NCI-H524 (cell line): ENCODE results near the gene MBP.
A peak's percentile ranks its signal among the peaks of the same experiment; 100 is the strongest.

Source experiments
- DNase-seq, 2 experiments: peaks; one replicate each; lab custom pipeline; 2025; lab: John Stamatoyannopoulos, UW

The MBP gene

DNA sequence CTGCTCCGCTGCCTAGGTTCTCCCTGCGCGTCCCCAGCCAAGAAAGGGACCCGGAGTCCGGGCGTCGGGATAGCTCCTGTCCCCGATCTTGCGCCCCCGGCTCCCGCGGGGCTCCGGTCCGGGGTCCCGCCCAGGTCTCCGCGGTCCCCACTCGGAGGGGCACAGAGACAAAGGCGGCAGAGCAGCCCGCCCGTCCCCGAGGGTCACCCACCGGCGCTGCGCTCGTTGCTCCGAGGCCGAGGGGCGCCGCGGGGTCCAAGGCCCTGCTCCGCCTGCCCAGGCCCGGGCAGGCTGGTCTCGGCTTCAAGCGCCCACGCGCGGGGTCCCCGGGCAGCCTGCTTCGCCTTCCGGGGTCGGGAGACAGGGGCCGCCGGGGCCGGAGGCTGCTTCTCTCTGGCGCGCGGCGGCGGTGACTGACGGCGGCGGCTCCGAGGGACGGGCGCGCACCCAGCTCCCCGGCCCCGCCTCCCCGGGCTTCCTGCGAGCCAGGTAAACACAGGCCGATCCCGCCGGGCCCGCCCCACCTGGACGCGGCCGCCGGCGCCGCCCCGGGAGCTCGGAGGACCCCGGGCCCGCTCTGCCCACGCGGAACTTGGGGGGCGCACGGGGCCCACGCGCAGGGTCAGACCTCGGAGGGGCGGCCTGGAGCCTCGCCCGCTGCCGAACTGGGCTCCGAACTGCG, at the start of gene MBP:
TSS of gene MBP (minus strand) at position 415 of the 682 bp plus-strand sequence. CDS start 27,522 bp downstream, outside the sequence.
- peak in 1 of 2 experiments; percentile 9 for DNase-seq

DNA sequence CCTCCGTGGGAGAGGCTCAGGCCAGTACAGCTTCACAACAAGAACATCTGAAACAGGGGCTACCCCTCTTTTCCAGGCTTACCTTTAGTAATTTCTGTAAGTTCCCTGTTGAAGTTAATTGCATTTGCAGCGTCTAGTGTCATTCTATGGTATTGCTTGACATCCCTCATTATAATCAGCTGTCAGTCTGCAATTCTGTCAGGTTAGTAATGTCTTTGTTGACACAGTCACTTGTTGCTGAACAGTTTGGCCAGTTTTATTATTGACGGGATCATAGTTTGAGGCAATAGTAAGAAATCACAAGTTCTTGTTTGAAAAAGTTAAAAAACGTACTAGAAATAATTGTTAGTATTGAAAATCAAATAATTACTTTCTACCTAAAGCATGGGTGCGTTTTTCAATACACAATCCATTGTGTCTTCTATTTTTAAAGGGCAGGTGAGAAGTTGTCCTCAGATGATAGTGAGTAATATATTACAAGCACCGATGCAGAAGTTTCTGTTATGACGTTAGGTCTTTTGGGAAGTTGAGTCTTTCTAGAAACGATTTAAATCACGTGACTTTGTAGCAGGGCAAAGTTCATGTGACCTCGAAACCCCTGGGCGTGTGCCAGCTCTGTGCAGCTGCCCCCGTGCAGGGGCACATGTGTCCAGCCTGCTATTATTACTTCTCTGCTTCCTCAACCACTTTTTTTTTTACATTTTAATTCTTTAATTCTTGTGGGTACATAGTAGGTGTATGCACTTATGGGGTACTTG, 49.5 kb upstream of the MBP start:
- no peak for DNase-seq

DNA sequence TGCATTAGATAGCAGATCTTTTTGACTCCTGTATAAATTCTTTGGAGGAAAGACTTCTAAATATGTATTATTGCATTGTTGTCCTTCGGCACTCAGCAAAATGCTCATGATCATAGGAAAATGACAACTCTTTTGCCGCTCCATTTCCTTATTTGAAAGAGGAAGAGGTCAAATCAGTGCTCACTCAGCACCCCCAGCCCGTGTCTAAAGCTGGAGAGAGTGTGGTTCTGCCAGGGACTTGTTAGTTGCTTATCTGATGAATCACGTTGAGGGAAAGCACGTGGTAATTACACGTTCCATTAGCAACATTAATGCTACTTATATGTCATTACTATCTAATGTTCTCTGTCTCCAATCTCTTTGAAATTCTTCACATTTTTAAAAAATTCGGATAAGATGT, 46.0 kb upstream of the MBP start:
- DNase-seq, result no peak

DNA sequence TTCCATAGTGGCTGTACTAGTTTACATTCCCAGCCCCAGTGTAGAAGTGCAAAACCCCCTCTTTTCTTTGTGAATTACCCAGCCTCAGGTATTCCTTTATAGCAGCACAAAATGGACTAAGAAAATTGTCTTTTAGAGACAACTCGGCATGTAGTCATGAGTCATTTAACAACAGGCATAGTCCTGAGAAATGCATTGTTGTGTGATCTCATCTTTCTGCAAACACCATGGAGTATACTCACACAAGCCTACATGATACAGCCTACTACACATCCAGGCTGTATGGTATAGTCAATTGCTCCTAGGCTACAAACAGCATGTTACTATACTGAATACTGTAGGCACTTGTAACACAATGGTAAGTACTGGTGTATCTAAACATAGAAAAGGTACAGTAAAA, 44.4 kb upstream of the MBP start:
- no peak for DNase-seq

DNA sequence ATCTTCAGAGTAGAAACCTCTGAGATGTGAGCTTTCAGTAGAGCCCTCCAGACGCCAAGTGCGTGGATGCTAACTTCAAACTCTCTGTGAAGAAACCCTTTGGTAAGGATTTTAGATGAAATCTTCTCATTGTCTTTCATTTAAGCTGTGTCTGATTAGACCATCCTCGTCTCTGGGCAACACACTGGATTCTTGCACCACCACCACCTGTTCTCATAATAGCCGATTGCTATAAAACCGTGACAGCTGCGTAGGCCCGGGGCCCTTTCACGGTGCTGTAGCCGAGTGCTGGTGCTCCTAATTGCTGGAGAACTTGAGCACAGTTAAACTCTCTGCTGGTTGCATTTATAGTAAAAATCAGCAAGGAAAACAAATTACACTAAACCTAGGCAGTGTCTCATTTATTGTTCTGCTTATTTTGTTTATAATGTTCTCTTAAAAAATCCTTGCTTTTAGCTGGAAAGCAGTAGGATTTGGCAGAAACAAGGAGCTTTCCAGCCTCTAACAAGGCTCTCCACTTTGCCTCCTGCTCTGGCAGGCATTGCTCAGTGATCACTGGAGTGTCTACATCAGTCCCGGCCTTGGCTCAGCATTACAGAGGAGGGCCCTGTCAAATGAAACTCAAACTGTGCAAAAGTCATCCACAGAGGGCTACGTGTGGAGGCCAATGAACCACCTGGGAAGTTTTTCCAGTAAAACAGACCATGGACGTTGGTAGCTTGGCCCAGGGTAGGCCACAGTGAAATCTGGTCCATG, 40.9 kb upstream of the MBP start:
- peak; percentile 59 to 89 for DNase-seq

DNA sequence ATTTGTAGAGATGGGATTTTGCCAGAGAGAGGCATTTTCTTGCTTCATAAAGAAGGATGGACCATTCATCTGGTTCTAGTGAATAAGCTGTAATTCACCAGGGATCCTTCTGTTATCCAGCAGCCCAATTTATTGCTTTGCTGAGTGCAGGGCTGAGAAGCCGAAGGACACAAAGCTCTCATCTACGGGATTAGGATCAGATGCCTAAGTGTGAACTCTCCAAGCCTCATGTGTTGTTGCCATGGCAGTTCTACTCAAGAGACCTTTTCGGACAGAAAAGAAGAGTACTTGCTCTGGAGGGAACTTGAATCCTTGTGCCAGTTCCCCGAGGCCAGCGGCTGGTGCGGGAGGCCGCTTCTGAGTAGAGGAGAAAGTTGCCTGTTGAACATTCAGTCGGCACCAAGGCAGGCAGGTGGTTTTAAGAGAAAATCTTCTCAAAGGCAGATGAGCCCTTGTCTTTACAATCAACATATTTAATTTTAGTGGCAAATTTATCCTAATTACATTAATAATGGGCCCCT, 38.4 kb upstream of the MBP start:
- DNase-seq, result peak; percentile 82 to 93

DNA sequence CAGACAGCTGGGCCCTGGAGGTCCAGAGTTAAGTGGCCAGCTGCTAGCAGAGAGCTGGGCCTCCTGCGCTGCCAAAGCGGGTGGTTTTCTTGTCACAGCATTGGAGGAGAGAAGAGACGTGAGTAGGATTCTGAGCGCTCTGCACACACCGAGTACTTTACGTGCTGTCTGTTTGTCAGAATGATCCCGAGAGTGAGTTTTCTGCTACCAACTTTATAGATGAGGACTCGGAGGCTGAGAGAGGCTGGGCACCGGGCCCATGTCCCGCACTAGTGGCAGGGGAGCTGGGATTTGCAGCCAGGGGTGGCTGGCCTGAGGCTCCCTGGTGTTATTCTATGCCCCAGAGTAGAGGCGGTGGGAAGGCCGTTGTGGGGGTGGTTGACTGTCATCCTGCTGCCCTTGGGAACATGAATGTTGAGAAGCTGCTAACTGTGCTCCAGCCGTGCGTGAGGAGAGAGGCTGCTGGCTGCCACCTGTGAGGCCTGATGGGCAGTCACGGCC, 36.3 kb upstream of the MBP start:
- peak; percentile 63 to 83 for DNase-seq

DNA sequence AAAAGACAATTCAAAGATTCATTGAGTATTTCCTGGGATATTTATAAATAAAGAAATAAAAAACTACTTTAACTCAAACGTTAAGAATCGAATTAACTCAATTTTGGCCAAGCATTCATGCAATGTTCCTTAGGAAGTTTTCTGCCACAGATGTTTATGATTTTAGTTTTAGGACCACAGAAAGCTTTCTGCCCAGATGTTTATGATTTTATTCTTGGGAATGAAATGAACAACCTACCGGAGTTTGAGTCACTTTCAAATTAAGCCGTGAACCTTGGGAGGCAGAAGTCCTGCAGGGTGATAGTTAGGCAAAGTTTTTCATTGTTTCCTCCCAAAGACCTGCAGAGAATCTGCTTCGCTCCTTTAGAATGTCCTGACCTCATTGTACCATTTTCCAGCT, 34.7 kb upstream of the MBP start:
- DNase-seq, result no peak

DNA sequence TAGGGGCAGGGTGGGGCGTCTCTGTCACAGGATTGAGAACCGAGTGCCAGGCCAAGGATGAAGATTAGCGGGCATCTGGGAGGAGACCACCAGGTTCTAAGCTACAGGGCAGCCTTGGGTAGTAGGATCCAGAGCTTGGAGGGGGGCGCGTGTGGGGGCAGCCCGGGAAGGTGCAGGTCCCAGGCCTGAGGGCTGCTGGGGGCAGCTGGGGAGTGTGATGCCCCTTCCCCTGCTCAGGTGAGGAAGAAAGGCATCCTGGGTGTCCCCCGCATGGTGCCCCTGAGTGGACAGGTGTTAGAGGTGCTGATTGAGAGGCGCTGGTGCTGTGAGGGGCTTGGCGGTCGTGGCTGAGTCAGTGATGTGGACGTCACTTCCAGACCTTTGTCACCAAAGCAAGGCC, 33.9 kb upstream of the MBP start:
- no peak for DNase-seq

DNA sequence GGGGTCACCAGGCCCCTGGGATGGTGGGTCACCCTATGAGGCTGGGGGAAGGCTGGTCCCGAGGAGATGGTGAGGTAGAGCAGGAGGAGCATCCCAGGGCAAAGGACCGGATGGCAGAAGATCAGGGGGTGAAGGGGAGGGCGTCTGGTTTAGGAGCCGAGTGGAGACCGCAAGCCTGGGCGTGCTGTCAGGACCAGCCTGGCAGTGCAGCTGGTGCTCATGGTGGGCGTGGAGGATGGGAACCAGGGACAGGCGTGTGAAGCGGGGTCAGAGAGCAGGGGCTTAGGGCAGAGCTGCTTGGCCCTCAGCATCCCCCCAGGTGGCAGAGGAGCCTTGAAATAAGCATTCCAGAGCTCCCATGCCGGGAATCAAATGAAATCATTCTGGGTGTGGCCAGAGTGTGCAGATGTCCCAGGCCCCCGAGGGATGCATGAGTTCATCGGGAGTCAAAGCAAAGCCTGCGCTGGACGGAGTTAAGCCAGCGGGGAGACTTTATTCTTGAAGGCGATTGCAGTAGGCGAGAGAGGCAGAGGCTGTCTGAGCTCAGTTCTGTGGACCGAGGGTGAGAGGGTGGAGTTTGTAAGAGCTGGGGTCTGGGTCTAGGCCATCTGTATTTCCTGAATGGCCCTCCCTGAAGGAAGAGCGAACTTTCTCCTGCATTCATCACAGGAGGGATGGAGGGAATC, 33.1 kb upstream of the MBP start:
- DNase-seq, result peak in 1 of 2 experiments; percentile 45

DNA sequence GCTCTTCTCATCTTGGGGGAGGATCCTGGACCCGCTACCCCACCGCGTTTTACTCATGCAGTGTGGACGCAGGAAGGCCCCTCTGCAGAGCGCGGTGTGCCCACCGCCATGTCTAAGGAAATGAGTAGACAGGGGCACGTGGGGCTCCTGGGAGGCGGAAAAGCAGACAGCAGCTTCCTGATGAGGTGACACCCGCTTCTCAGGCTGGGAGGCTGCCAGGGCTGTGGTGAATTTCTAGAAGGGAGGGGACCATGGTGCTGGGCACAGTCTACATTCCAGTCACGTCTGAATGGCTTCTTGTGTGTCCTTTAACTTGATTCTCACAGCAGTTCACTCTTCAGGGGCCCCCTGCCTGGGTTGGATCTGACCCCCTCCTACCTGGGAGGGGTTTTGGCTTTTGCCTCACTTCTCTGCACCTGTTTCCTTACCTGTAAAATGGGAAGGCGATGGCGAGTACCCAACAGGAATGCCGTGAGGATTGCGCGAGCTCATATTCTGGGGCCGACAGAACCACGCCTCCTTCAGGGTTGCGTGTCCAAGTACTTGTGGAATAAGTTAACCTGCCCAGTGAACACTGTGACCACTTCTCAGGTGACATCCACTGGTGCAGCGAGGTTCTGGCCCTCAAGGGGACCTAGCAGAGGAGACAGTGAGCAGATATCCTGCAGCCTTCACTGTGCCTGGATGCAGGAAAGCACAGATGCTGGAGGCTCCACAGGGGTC, 32.3 kb upstream of the MBP start:
- DNase-seq, result no peak

DNA sequence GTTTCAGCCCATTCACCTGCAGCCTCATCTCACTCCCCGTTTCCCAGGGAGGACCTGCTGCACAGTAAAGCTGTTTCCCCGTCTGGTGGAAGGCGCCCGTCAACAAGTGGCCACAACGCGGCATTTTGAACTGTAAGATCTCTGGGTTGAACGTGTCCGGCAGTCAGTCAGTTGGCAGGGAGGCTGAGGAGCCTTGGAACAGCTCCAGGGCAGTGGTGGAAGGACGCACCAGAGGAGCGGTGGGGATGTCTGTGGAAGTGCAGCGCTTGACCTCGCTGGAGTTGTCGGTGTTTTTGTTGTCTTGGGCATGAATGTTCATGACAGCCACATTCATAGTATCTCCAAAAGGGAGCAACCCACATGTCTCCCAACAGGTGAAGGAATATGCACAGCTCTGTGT, 31.4 kb upstream of the MBP start:
- DNase-seq, result no peak

DNA sequence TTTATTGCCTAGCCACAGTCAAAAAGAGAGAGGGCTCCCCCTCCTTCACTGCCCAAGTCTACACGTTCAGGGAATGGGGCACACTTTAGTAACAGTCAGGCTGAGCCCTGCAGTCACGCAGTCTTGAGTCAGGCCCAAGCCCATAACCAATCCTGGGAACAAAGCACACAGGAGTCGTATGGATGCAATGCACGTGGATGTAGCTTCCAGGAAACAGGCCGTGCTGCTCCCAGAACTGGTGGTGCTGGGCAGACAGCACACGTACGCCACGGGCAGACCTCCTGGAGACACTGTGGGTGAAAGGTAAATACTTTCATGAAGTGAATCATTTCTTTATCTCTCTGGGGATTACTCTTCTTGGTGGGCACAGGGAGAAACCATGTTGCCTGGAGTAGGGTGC, 30.0 kb upstream of the MBP start:
- no peak for DNase-seq

DNA sequence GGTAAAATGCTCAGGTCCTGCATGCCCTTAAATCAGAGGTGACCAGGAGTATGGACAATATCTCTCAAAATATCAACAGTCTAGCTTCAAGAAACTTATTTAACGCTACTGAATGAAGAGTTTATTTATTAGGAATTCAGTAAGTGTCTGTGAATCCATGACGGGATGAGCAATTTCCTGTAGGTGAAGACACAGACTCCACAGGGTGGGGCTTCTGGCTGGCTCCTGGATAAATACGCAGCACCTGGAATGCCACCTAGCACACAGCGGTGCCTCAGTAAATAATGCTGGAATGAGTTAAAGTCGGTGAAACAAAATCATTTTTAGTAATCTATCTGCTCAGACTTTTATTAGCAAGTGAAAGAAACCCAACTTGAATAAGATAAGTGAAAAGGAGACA, 29.4 kb upstream of the MBP start:
- DNase-seq, result no peak

DNA sequence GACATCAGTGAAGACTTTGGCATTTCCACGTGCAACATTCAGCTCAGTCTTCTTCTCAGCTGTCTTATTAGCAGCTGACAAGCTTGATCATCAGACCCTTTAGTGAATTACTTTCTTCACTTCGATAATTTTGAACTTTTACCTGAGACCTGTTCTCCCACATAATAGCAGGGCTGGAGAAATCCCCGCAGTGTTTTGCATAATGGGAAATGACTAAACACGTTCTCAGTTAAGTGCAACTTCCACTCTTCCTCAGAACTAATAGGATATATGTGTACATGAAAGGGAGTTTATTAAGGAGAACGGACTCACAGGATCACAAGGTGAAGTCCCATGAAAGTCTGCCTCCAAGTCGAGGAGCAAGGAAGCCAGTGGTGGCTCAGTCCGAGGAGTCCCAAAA, 28.8 kb upstream of the MBP start:
- DNase-seq, result no peak

DNA sequence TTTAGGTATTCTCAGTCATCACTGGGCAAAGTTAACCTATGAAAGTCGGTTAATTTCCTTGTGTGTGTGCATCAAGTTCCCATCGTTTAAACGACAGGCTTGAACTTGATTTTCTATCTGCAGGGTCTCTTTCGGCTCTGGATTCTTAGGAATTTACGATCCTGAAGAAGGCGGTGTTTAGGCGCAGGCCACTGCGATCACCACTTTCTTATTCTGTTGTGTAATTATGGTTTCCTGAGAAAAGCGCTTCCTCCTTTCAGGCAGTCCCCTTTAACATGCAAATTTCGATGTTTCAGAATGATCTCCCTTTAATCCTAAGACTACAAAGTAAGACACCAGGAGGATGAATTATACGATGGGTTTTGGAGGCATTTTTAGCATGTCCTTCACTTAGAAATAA, 27.9 kb upstream of the MBP start:
- no peak for DNase-seq

DNA sequence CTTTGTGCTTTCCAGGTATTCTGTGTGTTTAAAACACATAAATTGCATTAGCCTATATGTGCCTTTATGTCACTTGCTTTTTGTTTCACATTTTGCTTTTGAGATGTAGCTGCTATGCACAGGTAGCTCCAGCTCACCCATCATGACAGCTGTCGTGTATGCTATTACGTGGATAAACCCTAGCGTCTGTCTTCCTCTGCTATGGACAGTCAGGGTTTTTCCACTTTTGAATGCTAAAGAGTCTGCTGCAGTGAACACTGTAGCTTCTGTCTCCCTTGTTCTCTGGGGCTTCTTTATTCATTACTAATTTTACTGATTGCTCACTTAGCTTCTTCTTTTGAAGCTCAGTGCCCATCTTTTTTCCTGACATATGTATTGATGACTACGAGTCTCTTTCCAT, 24.7 kb upstream of the MBP start:
- DNase-seq, result peak in 1 of 2 experiments; percentile 31

DNA sequence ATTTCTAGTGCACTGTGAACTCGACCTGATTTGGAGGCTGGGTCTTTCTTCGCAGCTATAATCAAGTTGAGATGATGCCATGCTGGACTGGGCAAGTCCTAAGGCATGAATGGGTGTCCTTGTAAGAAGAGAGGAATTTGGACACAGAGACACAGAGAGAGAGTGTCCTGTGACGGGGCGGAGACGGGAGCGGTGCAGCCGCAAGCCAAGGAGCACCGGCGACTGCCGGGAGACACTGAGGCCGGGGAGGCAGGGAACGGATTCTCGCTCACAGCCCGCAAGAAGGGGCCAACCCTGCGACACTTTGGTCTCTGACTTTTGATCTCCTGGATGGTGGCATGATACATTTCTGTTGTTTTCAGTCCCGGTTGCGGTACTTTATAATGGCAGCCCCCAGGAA, 22.4 kb upstream of the MBP start:
- no peak for DNase-seq

DNA sequence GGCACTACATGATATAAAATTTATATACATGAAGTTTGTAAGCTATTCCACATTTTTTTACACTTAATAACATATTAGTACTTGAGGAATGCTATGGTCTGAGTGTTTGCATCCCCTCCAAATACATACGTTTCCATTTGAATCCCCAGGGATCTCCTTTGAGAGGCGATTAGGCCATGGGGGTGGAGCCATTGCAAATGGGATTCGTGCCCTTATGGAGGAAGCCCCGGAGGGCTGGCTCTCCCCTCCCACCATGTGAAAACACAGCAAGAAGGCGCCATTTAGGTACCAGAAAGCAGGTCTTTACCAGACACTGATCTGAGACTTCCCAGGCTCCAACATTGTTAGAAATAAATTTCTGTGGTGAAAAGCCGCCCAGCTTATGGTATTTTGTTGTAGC, 20.8 kb upstream of the MBP start:
- peak in 1 of 2 experiments; percentile 7 for DNase-seq

DNA sequence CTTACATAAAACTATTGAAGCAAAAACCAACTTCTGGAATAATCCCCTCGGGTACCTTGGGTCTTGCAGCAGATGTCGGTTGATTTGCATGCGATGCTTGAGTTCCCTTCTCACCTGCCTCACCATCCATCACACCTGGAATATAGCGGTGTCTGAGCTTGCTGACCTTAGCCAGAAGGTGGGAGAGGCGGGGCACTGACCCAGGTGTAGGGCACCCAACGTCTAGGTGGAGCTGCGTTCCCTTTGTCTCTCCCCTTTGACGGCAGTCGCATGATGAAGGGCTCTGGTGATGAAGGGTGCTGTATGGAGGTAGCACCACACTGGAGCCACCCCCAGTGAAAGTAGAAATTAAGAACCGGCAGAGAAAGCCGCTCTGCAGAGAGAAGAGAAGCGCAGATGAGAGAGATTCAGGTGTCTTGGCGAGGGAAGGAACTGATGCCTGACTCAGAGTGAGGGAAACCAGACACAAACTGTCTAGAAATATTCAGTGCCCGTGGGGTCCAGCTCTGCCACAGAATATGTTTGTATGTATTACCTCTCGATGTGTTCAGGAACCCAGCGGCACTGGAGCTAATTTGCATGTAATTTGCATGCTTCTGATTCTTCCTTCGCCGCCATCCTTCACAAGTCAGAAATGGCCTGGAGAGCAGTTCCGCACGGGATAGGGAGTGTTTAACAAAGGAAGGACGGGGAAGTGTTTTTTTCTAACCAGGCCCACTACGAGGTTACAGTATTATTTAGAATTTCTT, 19.4 kb upstream of the MBP start:
- DNase-seq, result no peak
